NCI-H226 (cell line): ENCODE measurements around the gene GGCT.

ENCODE experiments used
- DNase-seq: peaks from one replicate; pipeline ENCODE4 v3.0.0-alpha.2; 2015

Gene GGCT

DNA sequence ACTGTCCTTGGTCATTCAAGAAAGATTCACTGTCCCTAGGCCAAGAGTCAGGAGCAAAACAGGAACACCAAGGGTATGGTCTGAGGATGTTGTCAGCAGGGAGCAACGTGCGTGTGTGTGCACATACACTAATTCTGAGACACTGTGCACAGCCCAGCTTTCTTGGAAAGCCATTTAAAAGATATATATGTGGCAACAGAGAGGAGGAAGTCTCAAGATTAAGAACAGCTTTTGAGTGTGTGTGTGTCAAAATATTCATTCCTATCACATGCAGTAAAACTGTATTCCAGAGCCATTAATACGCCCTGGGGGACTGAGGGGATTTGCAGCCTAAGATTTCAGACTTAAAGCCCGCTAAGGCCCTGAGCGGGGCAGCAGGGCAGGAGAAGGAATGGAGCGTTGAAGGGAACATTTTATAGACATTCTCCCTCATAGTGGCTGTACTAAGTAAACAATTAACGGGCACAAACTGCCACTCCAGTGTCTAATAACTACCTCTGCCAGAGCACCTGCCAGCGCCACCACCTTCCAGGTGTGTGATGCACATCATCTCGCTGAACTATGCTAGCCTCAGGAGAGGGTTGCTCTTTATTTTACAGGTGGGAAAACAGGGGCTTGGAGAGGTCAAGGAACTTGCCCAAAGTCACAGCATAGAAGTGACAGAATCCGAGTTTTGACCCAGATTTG lies 28.0 kb downstream of the GGCT start:
- no peak for DNase-seq

DNA sequence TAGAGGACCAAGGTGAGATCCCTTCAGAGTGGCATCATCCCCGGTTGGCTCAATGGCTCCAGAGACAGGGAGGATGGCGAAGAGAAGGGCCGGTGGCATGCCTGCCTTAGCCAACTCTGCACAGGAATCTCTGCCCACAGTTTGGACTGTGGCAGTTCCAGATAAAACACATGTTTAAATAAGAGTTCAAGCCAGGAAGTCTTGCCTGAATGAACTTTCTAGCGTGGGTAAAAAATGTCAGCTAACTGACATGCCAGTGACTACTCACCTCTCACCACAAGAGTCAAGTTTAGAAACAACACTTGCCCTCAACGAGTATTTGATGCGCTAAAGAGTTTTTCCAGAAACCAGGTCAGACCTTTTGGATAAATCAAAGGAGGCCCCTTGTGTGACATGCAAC lies 29.0 kb downstream of the GGCT start:
- DNase-seq: no peak

DNA sequence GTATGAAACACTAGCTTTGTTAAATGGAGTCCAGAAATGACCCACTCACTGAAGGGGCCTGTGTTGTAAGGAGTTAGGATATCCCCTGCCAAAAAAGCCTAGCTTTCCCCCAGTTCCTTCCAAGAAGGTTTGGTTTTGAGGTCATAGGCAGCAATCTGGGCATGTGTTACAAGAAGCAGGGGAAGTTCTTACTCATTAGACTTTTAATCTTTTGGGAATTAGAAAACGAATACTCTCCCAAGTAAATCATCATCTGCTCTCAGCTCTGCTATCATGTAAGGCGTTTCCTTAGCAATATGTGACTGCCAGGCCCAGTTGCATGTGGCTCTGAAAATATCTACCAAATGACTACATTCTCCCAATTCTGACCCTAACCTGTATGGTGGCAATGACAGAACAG lies 29.7 kb downstream of the GGCT start:
- peak; percentile 20 for DNase-seq

DNA sequence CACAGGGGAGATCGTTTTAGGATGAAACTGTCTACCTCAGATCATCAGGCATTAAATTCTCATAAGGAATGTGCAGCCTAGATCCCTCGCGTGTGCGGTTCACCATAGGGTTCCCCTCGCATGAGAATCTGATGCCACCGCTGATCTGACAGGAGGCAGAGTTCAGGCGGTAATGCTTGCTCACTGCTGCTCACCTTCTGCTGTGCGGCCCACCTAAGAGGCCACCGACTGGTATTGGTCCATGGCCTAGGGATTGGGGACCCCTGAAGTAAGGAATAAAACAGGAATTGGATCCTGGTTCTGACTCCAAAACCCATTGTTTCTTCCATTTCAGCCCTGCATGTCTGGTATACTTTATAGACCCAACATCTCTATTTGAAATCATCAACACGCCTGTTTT lies 30.1 kb downstream of the GGCT start:
- DNase-seq: no peak

GRCh38 chr7:30473903-30474302 lies 30.7 kb downstream of the GGCT start:
- no peak for DNase-seq

DNA sequence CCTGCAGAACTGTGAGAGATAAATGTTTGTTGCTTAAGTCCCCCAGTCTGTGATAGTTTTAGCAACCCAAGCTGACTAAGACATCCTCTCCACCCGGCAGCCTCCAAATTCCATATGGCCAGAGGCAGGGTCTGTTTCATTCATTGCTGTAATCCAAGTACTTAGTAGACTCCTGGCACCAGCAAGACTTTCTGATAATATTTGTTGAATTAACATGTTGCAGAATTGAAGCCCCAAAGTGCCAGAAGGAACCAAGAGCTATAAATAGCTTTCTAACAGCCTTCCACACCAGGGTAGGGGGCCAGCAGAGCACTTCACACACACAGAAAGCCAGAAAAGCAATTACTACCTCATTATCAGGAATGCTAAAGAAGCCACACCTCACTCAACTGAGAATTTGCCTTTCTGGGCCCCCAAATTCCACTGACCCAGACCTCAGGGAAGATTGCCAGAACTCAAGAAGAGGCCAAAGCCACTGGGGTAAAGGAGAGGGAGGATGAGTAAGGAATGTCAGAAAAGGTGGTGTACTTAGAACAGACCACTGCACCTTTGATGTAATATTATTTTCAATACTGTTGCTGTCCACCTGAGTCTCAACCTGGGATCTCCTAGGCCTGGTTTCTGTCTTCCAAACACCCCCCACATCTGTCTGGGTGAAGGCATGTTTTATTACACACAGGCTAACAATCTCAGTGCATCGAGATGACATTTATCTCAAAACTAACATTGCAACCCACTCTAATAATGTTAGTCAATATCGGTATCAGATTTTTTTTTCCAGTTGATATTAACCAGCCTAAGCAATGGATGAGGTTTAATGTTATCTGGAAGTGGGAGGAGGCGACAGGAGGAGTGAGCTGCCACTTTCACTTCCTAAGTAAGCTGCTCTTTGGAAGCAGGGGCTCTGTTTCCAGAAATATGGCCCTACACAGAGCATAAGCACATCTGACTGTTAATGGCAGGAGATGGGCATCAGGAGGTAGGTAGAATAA lies 31.5 kb downstream of the GGCT start:
- DNase-seq: peak; percentile 86

DNA sequence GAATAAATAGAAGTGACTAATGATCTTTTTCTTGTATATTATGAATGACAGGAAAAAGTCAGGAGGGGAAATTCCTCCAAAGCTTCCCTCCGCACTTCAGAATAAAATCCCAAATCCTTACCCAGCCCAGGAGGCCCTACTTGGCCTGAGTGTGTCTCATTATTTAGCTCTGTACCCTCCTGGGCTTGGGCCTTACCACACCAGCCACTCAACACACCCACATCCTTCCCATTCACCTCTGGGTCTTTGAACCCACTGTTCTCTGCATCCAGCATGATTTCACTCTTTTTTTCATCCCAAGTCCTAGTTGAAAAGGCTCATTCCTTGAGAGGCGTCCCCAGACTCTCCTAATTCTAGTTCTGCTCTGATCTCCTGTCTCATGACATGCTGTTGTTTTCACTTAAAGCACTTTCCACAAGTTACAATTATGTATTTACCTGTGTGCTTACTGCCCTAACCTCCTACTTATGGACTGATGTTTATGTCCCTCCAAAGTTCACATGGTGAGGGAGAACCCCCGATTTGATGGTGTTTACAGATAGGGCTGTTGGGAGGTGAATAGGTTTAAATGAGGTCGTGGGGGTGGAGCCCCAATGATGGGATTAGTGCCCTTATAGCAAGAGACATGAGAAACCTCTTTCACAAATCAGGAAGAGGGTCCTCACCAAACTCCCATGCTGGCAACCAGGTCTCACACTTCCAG lies 32.4 kb downstream of the GGCT start:
- no peak for DNase-seq

GRCh38 chr7:30471205-30471604 lies 33.4 kb downstream of the GGCT start:
- no peak for DNase-seq

DNA sequence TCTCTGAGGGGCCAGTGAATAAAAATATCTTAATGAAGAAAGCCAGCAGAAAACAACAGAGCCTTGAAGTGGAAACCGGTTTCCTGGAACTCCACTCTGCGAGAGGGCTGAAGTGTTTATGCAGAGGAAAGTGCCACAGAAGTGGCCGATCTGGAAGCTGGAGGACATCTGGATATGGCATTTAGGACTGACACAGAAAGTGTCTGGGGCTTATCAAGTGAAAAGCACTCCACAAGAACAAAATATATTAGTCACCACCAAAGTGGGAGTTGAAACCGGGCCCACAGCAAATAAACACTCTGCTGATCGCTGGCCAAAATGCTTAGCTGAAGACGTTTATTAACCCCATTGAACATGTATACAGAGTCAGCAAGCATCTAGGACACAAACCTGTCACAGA lies 33.9 kb downstream of the GGCT start:
- peak; percentile 58 for DNase-seq

DNA sequence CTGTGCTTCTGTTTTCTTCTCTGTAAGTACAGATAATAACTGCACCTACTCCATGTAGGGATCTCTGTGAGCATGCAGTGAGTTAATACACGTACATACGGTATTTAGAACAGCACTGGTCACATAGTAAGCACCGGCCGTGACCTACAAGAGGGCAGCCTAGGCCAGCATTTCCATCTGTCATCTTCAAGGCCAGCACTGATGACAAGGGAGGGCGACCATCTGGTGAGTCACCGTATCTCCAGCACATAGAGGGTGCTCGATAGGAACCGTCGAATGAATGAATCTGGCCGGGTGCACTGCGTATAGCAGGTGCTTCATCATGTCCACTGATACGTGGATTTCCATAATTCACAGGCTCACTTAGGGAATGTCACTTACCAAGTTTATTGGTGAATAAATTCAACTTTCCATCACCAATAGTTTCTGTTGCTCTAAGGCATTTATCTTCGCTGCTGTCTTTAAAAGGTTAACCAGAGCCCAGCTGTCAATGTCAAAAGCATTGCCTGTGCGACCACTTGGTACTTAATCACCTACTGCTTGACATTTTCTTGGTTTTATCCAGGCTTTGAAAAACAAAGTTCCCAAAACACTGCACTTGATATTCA lies 34.4 kb downstream of the GGCT start:
- no peak for DNase-seq

GRCh38 chr7:30469303-30469702 lies 35.3 kb downstream of the GGCT start:
- DNase-seq: peak; percentile 100

GRCh38 chr7:30468791-30469190 lies 35.8 kb downstream of the GGCT start:
- DNase-seq: no peak

- no peak for DNase-seq
Measured at GRCh38 chr7:30468041-30468440, 36.6 kb downstream of the GGCT start.

- no peak for DNase-seq
Measured at GRCh38 chr7:30467271-30467670, 37.4 kb downstream of the GGCT start.

GRCh38 chr7:30466266-30466665 lies 38.4 kb downstream of the GGCT start:
- no peak for DNase-seq

DNA sequence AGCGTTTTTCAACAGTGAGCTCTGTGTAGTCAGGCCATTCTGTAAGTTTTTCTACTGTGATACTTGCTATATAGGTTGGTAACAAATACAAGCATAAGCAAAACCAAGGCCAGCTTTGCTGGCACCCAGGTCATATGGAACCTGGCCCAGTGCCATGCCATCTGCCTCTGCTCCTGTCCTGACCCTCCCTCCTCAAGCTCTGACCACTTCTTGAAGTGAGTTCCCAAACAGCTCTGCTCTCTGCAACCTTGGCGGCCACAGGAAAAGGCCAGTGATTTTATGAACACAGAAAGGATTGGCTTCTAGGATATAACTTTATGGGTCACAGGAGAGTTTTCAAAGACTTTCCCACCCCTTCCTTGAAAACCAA lies 38.8 kb downstream of the GGCT start:
- no peak for DNase-seq

DNA sequence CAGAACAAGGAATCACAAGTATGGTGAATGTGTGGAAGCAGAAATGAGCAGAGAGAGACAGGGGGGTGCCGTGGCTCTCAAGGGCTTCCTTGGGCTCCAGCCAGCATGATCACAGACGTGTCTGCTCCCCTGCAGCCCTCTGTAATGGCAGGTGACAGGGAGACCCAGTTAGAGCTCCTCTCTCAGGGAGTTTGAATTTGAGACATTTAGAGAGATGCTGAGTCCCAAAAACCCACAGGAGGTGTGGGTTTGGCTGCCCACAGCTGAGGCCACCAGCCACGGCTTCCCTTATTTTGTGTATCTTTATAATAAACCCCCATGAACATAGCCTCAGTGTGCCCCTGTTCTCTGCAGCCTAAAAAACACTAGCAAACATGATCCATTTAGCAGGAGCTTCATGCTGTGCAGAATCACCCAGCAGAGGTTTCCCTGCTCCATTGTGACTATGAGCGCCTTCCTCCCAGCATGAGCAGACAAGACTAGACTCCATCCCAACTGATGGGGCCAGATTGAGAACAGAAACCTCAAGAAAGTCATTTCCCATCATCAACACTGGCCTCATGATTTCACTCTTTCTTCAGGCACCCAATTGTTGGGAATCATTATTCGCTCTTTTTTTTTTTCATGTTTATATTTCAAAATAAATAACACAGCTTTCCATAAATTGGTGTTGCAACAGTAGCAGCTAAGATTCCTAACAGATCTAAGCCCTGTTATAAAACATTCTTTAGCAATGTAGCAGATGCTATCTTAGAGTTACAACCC lies 39.4 kb downstream of the GGCT start:
- DNase-seq: no peak

GRCh38 chr7:30464231-30464671 lies 40.4 kb downstream of the GGCT start:
- DNase-seq: no peak

GRCh38 chr7:30463405-30464145 lies 41.1 kb downstream of the GGCT start:
- DNase-seq: no peak

DNA sequence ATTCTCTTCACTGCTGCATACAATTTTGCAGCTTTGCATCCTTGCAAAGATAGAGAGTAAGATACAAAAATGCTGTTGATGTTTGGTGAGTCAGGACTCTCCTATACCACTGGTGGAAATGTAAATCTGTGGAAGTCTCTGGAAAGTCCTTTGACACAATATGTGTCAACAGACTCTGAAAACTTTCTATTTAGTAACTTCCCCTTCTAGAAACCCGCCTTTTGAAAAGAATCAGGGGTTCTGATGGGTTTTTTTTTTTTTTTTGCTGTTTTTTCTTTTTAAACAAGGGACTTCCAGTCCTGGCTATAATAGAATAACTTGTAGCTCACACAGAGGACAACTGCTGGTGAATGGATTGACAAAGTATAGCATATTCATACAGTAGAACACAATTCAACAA lies 42.5 kb downstream of the GGCT start:
- no peak for DNase-seq

DNA sequence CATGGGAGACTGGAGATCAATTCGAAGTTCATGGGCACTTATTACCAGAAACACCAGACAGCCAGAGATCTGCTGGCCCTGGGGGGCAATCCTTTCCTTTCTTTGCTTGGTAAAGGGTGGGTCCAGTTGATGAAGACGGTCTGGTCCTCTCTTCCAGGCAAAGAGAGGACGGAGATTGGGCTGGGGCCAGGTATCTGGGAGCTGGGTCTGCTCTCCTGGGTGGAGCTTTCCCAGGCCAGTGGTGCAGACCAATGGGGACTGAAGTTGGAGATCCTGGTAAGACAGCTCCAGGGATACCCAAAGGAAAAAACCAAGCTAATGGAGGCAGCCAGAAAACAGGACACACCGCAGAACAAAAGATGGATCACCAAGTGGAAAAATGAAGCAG lies 44.4 kb downstream of the GGCT start:
- DNase-seq: no peak
